Type B pancreatic cell (in vitro differentiated cells): Measurements from ENCODE around the gene CTNND2. TPM values are rescaled to one million over a fixed set of nuclear protein-coding genes. Genes with fewer than 3 reads are reported as not detected.

ENCODE experiments used
- DNase-seq: peaks from one replicate; pipeline ENCODE4 v3.0.0; 2021; ENCODE audit warnings: mixed read lengths; ENCODE audit not compliant: unreplicated experiment; ENCODE audit errors: extremely low spot score
- H3K27ac Mint-ChIP-seq: 2 replicates; pipeline ENCODE4 v1.8.0; 2021; ENCODE audit warnings: mild to moderate bottlenecking, mixed read lengths
- H3K27me3 Mint-ChIP-seq: 2 replicates; pipeline ENCODE4 v1.8.0; 2021; ENCODE audit warnings: mixed read lengths
- H3K36me3 Mint-ChIP-seq: 2 replicates; pipeline ENCODE4 v1.8.0; 2021; ENCODE audit warnings: mixed read lengths
- H3K4me1 Mint-ChIP-seq: one replicate; pipeline ENCODE4 v1.8.0; 2021; ENCODE audit warnings: mixed read lengths; ENCODE audit not compliant: unreplicated experiment
- H3K4me3 Mint-ChIP-seq: 2 replicates; pipeline ENCODE4 v1.8.0; 2021; ENCODE audit warnings: mild to moderate bottlenecking, mixed read lengths
- H3K9me3 Mint-ChIP-seq: 2 replicates; pipeline ENCODE4 v1.8.0; 2021; ENCODE audit warnings: mixed read lengths
- total RNA-seq: library from RNA; stranded (reverse); gene quantifications from 2 replicates; pipeline ENCODE4 v1.2.1, GENCODE V29; 2021; ENCODE audit warnings: low replicate concordance
- TF ChIP-seq, protein P1 (sequence below): fragments of 200-600 bp; sonication (generic); conservative IDR thresholded peaks from 2 replicates; pipeline ENCODE4 v1.5.0; 2021; ENCODE audit warnings: antibody characterized with exemption, mild to moderate bottlenecking

CTNND2 gene
- total RNA-seq, 1 donor from 2014 or later, result 49.5 TPM

DNA sequence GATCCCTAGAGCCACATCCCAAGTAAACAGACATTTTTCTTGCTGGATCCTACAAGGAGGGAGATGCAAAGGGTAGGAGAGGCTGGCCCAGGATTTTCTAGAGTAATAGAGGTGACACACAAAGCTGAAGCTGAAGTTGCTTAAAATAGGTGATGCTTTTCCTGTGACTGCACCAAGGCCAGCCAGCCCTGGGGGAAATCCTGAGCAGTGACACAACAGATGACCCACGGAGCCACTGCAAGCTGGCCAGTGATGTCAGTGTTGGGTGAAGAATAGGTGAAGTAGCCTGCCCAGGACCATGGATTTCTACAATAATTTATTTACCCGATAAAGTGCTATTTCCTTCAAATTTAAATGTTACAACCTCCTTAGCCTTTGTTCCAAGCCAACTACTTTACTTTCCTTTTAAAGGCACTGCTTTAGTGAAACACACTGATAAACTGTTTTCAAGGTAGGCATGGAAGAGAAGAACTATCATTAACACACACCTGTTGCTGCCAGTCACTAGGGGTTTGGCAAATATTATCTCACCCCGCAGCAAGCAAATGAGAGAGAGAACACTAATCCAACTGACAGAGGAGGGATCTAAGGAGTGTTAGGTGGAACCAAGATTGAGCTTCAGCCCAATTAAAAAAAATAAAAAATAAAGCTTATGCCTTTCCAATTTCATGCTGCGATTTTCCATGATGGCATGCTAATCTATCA is 123.5 kb downstream of the CTNND2 start:
- Mint-ChIP-seq H3K27ac (no peak overlapping the region), H3K9me3 (no peaks in the 10 kb centered on the region), H3K4me1 (no peaks in the 10 kb centered on the region), H3K27me3 (no peaks in the 10 kb centered on the region), H3K36me3 (no peaks in the 10 kb centered on the region), H3K4me3 (no peak overlapping the region)
- DNase-seq, result no peak
- TF ChIP-seq, protein P1, sequence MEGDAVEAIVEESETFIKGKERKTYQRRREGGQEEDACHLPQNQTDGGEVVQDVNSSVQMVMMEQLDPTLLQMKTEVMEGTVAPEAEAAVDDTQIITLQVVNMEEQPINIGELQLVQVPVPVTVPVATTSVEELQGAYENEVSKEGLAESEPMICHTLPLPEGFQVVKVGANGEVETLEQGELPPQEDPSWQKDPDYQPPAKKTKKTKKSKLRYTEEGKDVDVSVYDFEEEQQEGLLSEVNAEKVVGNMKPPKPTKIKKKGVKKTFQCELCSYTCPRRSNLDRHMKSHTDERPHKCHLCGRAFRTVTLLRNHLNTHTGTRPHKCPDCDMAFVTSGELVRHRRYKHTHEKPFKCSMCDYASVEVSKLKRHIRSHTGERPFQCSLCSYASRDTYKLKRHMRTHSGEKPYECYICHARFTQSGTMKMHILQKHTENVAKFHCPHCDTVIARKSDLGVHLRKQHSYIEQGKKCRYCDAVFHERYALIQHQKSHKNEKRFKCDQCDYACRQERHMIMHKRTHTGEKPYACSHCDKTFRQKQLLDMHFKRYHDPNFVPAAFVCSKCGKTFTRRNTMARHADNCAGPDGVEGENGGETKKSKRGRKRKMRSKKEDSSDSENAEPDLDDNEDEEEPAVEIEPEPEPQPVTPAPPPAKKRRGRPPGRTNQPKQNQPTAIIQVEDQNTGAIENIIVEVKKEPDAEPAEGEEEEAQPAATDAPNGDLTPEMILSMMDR, result no peak

DNA sequence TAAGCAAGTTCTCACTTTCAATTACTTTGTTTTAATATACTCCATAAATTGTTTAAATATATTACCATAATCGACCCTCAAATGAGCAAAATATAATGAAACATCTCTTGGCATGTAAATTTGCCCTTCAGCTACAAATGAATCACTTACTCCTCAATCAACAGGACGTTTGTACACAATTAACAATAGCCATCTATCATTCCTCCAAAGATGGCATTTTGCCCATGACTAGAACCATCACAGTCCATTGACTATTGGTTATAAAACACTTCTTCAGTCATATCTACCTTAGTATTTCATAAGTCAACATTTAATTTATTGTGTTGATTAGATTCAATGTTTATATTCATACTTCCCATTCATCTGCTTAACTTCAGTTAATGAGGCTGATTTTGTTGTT is 127.2 kb downstream of the CTNND2 start:
- Mint-ChIP-seq H3K4me1 (no peaks in the 10 kb centered on the region), H3K27ac (no peak overlapping the region), H3K27me3 (no peaks in the 10 kb centered on the region), H3K36me3 (no peaks in the 10 kb centered on the region), H3K9me3 (no peaks in the 10 kb centered on the region), H3K4me3 (no peak overlapping the region)
- DNase-seq, result no peak
- TF ChIP-seq, protein P1, result no peak

DNA sequence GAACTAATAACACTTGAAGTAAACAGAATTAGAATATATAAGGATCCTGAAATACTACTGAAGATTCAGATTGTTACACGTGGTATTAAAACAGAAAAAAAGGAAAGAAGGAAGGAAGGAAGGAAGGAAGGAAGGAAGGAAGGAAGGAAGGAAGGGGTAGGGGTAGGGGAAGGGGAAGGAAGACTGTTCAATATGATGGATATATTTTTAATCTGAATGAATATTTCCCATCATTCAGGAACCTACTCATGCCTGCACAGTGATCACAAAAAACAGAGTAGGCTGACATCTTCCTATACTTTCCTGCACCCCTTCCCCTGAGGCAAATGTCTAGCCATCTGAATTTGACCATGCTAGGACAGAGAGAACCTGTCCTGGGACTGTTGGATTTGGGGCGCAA is 133.9 kb downstream of the CTNND2 start:
- no peaks in the 10 kb centered on the region for H3K9me3 Mint-ChIP-seq
- TF ChIP-seq, protein P1, result no peak
- H3K27ac Mint-ChIP-seq, result no peak overlapping the region
- no peaks in the 10 kb centered on the region for H3K4me1 Mint-ChIP-seq
- no peaks in the 10 kb centered on the region for H3K36me3 Mint-ChIP-seq
- no peak overlapping the region for H3K4me3 Mint-ChIP-seq
- H3K27me3 Mint-ChIP-seq, result no peaks in the 10 kb centered on the region
- no peak for DNase-seq

DNA sequence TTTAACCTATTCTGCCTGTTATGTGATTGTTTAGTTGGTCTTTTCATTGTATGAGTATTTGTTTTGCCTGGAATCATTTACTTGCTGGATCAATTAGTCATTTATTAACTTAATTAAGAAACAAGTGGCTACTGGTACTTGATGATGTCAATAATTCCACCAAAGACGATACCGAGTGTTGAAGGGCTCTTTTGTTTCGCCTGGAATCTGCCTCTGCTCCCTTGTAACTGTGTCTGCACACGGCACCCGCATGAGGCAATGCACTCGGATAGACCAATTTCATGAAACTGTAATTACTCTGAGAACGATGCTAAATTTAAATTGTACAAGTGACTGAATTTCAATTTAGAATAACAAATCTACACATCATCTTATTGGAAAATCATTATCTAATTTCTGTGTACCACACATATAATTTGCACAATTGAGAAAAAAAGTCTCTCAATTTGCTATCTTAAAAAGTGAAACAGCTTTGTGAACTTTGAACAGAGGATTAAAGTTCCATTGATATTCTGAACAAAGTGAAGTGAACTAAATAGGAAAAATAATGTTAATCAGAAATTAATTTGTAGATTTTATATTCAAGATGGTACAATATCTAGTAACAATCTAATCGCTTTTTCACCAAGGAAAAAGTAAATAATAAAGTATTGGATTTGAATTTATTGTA is 143.2 kb downstream of the CTNND2 start:
- H3K36me3 Mint-ChIP-seq, result no peaks in the 10 kb centered on the region
- H3K4me3 Mint-ChIP-seq, result no peak overlapping the region
- H3K27me3 Mint-ChIP-seq, result no peaks in the 10 kb centered on the region
- TF ChIP-seq, protein P1, result no peak
- H3K27ac Mint-ChIP-seq, result no peak overlapping the region
- no peaks in the 10 kb centered on the region for H3K4me1 Mint-ChIP-seq
- H3K9me3 Mint-ChIP-seq, result peaks cover 15% of the 10 kb centered on the region
- DNase-seq, result no peak

DNA sequence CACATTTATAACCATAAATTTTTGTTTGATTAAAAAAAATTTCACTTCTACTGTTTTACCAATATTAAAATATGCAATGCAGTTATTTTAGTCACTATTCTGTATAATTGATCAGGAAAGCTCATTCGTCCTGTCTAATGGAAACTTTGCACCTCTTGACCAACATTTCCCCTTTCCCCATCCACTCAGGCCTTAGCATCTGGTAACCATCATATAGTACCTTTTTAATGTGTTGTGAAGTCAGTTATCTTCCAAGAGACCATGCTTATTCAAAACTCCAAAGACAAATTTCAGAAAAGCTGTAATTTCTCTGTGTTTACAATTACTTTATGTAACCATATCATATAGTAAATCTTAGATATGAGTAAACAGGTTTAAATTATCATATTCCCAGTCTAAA is 145.9 kb downstream of the CTNND2 start:
- no peaks in the 10 kb centered on the region for H3K36me3 Mint-ChIP-seq
- DNase-seq, result no peak
- no peaks in the 10 kb centered on the region for H3K4me1 Mint-ChIP-seq
- no peak overlapping the region for H3K27ac Mint-ChIP-seq
- no peaks in the 10 kb centered on the region for H3K27me3 Mint-ChIP-seq
- H3K9me3 Mint-ChIP-seq, result peaks cover 7% of the 10 kb centered on the region
- no peak overlapping the region for H3K4me3 Mint-ChIP-seq
- TF ChIP-seq, protein P1, result no peak
